Left forelimb (tissue), 1 donor: ENCODE data around the gene DARS1.

Experiments used
- DNase-seq: peaks from one replicate; pipeline ENCODE4 v3.0.0-alpha.2; 2018; ENCODE audit warnings: low spot score

Gene DARS1

DNA sequence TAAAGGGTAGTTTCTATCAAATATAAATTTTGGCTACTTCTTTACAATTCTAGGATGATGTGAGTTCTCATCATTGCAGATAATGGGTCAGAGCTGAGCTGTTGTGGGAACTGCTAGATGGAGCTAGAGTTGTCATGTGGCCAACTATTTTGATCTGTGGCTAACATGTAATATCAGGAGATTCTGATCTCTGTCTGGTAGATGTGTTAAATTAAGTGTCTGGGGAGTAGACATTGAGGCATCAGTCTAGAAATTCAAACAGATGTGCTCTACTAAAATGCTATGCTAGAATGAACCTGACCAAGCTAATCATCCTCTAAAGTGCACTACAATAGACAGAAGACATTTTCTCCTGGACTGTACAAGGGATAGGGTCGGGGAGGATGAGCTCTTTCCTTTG, 30.3 kb upstream of the DARS1 start:
- DNase-seq: no peak

DNA sequence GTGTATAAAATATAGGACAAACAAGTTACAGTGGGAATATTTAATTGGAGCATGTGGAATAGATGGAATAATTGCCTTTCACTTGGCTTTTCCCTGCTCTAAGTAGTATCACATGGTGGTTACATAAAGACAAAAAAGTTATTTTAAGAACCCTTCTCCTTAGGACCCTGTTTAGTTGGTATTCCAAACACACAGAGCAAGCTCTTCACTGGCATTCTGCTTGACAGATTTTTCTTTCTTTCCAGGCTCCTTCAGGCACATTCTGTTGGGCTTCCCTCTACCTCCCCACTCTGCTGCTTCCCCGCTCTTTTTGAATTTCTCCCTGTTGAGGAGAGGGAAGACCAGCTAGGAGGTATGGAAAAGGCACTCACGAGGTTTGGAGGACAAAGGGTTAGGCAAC, 29.0 kb upstream of the DARS1 start:
- DNase-seq: no peak

DNA sequence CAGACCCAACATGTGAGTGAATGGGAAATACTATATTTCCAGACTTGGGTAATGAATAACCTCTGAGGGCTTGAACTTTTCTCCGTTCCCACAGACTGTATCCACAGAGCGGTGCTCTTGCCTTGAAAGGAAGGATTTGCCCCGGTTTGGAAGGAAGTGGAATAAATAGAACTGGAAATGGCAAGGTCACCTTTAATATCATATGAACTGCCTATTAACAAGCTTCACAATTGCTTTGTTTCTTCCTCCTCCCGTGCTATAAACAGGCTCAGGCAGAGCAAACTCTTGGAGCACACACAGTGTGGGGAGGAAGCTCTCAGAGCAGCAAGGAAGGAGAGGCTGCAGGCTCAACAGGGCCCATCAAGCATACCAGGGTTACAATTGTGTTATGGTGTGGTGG, 28.5 kb upstream of the DARS1 start:
- DNase-seq: no peak

DNA sequence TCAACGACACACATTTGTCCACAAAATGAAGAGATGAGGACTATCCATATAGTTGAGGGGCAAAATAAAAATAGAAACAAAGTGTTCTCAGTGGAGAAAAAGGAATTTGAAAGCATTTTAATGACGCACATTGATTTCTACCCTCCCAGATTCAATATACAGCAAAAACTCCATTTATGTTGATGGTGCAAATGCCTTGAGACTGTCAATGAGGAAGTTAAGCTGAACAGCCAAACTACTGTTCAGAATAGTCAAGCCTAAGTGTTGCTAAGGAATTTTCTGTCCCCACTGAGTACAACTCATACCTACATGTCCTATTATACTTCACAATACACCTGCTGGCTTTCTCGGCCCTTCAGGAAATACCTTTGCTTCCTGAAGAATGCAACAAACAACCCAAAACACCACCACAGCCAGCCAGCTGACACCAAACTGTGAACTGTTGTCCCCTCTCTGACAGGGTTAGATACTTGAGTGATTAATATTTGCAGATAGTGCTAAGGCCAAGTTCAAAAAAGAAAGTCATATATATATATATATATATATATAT, 27.8 kb upstream of the DARS1 start:
- DNase-seq: no peak

DNA sequence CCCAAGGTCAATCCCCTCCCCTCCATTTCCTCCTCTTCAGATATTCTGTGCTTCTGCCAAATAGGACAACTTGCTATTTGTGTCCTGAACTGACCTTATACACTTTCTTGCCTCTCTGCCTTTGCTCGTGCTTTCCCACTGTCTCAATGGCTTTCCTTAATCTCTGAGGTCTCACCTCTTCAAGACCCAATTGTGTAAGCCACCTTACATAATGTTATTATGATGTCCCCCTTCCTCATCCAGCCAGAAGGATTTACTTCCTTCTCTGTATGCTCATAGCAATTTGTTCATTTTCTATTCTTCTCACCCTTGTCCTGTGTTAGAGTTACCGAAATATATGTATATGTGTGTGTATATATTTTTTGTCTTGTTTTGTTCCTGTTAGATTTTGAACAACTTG, 26.9 kb upstream of the DARS1 start:
- no peak for DNase-seq

DNA sequence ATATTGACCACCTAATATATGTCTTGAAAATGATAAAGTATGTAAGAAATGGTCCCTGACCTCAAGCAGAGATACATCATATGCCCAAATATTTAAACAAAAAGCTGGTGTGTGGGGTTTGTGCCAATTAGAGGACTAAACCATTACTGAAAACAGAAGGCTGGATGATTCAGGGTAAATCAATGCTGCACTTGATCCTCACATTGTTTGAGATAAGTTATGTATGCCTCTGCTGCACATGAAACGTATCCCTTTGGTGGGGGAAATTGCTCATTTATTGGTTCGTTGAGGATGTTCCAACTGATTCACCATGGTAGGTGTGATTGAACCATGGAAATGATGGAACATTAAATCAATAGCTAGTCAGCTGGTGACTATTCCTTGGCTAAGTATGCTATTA, 24.7 kb upstream of the DARS1 start:
- no peak for DNase-seq

DNA sequence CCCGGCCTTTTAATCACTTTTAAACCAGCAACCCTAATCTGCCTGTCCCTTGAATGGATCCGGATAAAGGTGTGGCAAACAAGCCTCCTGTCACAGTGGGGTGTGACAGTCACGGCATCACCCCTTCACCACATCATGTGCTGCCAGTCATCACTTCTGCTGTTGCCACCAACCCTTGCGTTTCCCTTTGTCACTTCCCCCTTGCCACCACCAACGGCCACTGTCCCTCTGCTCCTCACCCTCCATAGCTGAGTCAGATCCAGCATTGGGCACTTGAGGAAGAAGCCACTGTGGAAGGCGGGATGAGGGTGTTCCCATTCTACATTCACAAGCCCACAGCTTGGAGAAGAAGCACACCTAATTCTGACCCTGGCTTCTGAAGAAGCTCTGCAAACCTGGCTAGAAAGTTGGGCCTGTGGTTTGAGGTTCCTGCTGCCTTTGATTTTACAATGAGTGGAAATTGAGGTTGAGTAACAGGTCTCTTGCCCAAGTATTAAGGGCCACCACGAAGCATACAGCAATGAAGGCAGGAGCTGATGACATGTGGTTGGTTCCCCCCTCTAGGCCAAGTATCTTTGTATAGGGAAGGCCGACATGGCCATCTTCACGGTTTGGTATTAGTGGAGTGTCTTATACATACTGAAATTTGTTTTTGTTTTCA, 22.9 kb upstream of the DARS1 start:
- DNase-seq: no peak

DNA sequence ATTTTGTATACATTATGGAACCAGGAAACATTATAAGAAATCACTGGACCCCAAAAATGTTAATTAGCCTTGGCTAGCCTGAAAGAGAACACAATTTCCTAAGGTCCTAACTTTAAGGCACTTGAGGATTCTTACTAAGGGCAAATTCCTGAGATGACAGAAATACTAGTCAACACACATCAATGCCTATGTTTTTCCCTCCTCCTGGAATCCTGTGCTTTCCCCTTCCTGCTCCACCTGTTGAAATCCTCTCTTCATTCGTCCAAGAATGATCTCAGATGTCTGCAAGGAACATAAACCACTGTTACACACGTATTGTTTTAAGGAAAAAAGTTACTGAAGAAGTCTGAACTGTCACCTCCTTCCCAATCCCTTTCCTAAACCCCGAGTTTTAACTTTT, 21.2 kb upstream of the DARS1 start:
- no peak for DNase-seq

DNA sequence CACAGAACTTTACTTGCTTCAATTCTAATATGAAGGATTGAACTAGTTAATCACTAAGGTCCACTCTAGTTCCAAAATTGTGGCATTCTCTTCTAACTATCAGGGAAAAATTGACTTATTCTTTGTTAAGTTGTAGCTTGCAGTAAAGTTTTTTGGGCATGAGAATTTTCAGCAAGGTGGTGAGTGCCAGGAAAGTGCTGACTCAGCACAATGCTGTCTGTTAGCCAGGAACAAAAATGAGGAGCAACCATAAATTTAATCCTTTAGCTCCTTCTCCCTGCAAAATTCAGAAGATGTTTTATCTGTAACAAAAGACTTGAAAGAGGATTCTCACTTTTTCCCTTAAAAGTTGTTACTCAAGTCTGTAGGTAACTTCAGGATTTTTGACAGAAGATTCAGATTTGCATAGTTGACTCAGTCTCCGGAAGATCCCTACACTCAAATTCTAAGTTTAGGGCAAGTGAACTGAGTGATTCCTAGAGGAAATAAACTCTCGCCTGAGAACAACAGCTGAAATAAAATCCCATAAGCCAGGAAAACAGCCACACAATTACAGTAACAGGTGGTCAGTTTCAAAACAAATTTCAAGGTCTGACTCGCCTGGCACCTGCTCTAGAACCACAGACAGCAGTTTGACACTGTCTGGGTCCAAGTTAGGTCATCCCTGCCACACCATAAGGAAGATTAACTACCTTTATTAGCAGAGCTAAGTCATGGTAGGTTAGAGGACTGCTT, 20.2 kb upstream of the DARS1 start:
- no peak for DNase-seq

DNA sequence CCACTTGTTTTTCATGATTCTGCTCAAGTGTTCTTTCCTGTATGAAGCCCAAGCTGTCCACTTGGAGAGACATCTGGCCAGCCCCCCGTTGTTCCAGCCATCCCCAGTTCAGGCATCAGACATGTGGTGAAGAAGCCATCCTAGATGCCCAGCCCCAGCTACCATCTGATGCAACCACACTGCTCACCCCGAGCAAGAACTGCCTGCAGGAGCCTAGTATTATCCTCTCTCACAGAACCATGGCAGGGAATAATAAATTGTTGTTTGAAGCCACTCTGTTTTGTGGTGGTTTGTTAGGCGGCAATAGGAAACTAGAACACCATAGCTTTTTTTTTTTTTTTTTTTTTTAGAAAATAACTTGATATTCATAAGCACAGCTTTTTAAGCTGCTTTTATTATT, 19.5 kb upstream of the DARS1 start:
- DNase-seq: no peak

DNA sequence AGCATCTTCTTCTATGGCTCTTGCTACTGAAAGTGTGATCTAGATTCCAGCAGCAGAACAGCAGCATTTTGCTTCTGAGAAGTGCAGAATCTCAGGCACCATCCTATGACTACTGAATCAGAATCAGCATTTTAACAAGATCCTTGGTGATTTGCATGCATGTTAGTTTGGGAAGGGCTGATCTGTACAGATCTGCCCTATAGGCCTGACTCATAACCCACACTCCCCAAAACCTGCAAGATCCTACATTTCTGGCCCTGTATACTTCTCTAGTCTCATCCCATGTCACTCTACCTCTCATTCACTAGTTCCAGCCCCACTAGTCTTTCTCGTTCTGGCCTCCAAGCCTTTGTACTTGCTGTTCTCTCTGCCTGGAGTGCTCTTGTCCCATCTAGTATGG, 15.7 kb upstream of the DARS1 start:
- DNase-seq: no peak

DNA sequence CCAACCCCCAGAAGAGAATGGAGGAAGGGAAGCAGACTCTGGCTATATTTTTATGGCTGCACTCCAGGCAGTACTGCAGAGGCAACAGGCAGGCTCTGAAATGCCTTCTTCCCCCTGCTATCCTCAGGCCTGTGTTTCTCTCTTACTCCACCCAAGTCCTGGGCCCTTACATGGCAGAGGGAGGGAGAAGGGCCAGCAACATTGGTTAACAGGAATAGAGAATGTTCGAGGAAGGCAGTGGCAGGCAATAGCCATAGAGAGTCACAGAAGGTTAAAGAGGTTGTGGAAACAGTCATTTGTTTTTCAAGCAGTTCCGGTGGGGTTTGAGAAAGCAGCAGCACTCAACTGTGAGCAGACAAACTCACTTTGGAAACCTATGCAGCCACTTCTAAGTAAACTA, 15.1 kb upstream of the DARS1 start:
- no peak for DNase-seq

DNA sequence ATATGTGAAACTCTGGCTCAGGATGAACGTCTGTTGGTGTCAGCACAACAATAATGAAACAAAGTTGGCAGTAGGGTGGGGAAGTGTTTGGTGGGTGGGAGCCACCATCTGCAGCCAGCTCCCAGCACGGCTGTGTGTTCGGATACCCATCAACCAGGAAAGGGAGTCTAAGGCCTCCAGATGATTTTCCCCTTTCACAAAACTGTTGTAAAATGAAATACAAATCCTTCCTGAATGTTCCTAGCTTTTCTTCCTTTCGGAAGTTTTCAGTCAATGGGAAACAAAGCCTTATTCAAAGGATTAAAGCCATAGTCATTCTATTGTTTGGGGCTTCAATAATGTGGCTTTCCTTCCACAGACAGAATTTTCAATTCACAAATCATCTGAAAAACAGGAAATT, 14.5 kb upstream of the DARS1 start:
- DNase-seq: no peak

DNA sequence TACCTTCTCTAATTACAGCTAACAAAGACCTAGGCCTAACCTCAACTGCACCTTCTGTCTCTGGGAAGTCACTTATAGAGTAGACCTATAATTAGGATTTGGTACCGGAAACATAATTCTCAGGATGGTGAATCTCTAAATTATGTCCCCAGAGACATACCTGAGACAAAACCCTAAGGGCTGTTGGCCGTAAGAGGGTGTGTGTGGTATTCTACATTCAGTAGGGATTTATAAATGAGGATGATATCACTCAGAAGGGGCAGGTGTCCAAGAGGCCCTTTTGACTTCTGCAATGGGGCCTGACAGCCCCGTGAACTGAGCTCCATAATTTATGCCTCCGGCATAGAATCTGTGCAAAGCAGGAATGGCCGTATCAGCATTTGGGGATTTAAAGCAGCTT, 13.5 kb upstream of the DARS1 start:
- no peak for DNase-seq

DNA sequence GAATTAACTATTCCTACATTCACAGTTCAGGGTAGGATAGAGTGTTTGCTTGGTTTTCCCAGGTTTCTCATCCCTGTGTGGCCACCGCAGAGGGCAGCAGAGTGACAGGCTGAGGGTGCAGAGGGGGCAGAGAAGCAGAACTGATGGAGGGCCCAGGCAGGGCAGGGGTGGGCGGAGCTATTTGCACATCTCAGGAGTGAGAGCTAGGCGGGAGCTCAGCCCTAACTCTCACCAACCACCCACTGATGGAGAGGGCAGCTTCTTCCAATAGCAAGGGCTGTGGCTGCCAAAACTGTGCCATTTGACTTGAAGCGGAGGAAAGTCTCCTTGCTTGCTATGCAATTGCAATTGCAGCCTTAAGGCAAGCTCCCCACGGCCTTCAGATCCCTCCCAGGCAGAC, 12.0 kb upstream of the DARS1 start:
- no peak for DNase-seq

DNA sequence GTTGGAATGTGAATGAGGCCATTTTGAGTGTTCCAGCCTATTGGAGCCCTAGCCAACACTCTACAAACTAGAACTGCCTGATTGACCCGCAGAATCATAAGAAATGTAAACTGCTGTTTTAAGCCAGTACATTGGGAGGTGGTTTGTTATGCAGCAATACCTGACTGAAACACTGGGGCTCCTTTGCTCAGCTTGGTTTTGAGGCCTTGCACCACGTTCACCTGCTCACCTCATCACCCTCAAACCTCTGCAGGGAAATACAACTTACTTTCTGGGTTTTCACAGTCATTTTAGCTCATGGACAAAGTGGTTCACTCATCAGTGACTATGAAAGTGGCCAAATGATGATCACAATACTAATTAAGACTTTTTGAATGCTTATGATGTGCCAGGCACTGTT, 10.9 kb upstream of the DARS1 start:
- no peak for DNase-seq

DNA sequence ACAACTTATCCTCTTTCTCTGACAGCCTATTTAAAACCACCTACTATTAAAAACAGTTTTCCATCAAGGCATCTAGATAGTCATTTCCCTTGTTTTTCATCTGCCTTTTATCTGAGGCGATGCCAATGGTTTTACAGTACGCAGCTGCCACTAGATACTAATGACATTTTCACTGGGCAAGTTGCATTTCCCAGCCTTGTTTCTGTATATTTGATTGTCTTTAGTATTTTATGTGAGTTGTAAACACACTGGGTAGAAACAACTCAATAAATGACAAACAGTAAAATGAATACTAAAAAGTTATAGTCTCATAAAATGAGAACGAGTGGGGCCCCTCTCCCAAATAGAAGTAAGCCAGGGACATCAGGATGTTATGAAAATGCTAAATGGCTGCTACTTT, 8.9 kb upstream of the DARS1 start:
- DNase-seq: no peak

DNA sequence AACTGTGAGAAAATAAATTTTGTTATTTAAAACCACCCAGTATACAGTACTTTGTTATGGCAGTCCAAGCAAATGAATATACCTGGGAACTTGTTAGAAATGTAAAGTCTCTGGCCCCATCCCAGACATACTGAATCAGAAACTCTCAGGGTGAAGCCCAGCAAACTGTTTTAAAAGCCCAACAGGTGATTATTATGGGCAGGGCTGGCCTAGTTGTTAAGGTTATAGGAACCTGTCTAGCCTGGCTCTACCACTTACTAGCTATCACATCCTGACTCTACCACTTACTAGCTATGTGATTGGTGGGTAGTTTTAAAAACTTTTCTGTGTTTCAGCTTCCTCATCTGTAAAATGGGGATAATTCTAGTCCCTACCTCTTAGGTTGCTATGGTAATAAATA, 8.0 kb upstream of the DARS1 start:
- DNase-seq: no peak

DNA sequence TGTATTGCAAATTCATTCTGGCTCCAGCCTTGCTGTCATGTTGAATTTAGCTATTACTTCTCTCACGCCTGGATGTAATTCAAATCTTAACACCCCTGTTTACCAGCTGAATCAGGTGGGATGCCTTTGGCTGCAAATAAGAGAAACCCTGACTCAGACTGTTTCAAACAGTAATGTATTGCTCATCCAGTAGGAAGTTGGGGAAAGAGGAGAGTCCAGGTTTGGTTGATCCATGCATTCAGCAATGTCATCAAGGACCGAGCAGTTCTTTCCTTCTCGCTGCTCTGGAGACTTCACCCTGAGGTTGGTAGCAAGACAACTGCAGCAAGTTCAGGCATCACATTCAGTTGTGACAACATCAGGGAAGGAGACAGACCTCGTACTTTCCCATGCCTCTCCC, 6.4 kb upstream of the DARS1 start:
- DNase-seq: no peak

DNA sequence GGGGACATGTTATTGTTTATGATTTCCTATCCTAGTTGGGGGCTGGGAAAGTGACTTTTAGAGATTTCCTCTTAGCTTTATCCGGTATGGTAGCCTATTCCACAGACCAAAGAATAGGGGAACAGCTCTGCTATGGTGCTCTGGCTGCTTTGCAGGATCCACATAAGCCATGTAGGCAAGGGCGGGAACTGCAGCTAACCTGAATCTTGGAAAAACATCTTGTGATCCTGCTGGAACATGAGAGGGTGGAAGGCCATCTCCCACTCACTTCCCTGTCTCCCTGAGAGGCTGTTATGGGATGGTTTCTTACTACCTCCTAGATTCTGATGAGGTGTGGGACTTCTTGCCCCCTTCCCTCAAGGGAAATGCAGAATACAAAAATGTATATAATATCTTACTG, 2.0 kb upstream of the DARS1 start:
- DNase-seq: no peak

DNA sequence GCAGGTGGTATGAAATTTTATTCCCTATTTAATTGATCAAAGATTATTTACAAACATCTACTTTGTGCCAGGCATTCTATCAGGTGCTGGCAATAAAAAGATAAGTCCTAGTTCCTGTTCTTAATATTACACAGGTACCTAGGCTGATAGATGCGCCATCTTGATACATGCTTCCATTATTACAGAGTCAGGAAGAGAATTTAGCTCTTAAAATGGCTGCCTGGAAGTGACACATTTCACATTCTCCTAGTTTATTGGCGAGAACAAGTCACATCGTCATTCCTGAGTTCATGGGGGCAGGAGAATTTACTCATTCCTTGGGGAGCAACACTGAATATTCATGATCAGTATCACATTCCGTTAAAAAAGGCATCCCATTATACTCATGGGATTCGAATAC, 1.1 kb upstream of the DARS1 start:
- DNase-seq: no peak

DNA sequence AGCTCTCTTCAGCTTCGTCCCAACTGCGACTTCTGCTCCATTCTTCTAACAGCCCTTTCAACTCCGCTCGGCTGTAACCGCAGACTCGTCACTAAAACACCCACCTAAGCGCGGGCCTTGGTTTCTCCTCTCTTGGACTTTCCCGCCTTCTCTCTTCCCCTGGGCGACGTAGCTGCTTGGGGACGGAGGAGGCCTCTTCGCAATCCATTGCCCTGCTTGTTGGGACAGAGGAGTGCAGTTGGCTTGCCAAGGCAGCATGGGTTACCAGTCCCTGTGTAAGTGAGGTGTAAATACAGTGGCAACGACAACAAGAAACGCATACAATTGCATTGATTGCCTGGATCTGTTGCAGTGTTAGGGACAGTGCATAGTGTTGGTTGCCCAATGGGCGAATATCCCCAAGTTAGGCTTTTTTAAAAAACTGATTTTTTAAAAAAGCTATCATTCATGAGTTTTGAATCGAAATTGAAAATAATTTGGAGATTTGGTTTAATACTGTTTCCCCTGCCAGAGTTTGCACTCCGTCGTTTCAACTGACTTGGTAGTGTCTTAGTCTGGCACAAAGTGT, 484 bp upstream of the DARS1 start:
- no peak for DNase-seq

DNA sequence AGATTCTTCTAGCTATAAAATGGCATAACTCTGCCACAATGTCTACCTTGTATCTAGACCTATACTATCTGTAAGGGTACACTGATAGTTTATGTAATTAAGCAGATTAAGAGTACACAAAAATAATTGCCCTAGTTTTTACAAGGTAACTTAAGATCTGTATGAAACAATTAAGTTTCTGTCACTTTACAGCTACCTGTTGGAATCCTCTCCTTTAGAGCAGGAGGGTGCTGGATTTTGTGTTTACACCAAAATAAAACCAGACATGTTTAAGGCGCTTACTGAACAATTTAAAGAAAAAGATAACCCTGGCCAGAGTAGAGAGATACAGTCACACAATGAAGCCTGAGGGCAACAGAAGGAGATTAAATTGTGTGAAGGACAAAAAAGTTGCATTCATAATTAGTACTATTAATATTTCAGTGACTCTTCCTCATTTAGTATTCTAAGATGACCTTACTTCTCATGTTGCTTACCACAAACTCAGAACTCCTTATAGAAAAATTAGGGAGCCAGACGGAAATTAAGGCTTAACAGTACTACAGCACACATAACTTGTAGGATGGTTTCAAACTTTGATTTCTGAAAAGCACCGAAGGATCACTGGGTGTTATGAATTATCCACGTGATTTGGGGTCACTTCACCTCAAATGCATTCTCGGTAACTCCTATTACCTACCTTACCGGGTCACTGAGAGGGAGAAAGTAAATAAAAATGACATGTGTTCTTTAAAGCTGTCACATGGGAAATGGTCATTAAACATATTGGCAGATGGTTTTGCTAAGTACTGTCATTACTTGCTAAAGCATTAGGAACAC, 1.0 kb downstream of the DARS1 start:
- no peak for DNase-seq
